Activated naive CD8-positive, alpha-beta T cell treated with anti-CD3 and anti-CD28 coated beads for 36 hours (primary cell): ENCODE data around the gene RPS15. TPM values are rescaled to one million over a fixed set of nuclear protein-coding genes. Genes with fewer than 3 reads are reported as not detected.
"Not testable (repeated sequence)": the region's sequence is repeated elsewhere in the genome, so short reads cannot be mapped to it uniquely, and the experiment has no call there.

Source experiments
- DNase-seq: peaks from one replicate; pipeline ENCODE4 v3.0.0; 2021
- H3K27ac Mint-ChIP-seq: one replicate; pipeline ENCODE4 v1.8.0; 2022; ENCODE audit warnings: mild to moderate bottlenecking, moderate library complexity, mixed read lengths
- H3K27me3 Mint-ChIP-seq: one replicate; pipeline ENCODE4 v1.8.0; 2022; ENCODE audit warnings: mild to moderate bottlenecking, mixed read lengths
- H3K36me3 Mint-ChIP-seq: one replicate; pipeline ENCODE4 v1.8.0; 2021; ENCODE audit warnings: mild to moderate bottlenecking, mixed read lengths
- H3K4me1 Mint-ChIP-seq: one replicate; pipeline ENCODE4 v1.8.0; 2021; ENCODE audit warnings: mixed read lengths
- H3K4me3 Mint-ChIP-seq: one replicate; pipeline ENCODE4 v1.8.0; 2022; ENCODE audit warnings: mild to moderate bottlenecking, moderate library complexity, mixed read lengths
- H3K9me3 Mint-ChIP-seq: one replicate; pipeline ENCODE4 v1.8.0; 2022; ENCODE audit warnings: mixed read lengths
- total RNA-seq, 2 experiments: library from RNA; stranded (reverse); gene quantifications; one replicate each; pipeline ENCODE4 v1.2.3, GENCODE V29; 2021

RPS15 gene
- total RNA-seq, 2 experiments from 2014 or later, result 1,472 to 1,524 TPM

- Mint-ChIP-seq H3K27me3 (no peaks in the 10 kb centered on the region), H3K4me3 (no peak overlapping the region), H3K36me3 (peaks cover 11% of the 10 kb centered on the region), H3K4me1 (peaks cover 7% of the 10 kb centered on the region), H3K9me3 (no peaks in the 10 kb centered on the region), H3K27ac (no peak overlapping the region)
- DNase-seq, result no peak
Measured at GRCh38 chr19:1434040-1434366, 4.2 kb upstream of the RPS15 start.

GRCh38 chr19:1434577-1435060 lies 3.6 kb upstream of the RPS15 start:
- Mint-ChIP-seq H3K4me1 (peaks cover 10% of the 10 kb centered on the region), H3K27me3 (no peaks in the 10 kb centered on the region), H3K4me3 (no peak overlapping the region), H3K27ac (no peak overlapping the region), H3K36me3 (peaks cover 17% of the 10 kb centered on the region), H3K9me3 (no peaks in the 10 kb centered on the region)
- no peak for DNase-seq

GRCh38 chr19:1435378-1435989 lies 2.7 kb upstream of the RPS15 start:
- Mint-ChIP-seq H3K27ac (no peak overlapping the region), H3K4me1 (peaks cover 17% of the 10 kb centered on the region), H3K27me3 (no peaks in the 10 kb centered on the region), H3K36me3 (peaks cover 26% of the 10 kb centered on the region), H3K4me3 (no peak overlapping the region), H3K9me3 (no peaks in the 10 kb centered on the region)
- no peak for DNase-seq

- H3K27ac Mint-ChIP-seq, result peak overlapping the region; percentile 38
- no peak for DNase-seq
- H3K9me3 Mint-ChIP-seq, result no peaks in the 10 kb centered on the region
- H3K27me3 Mint-ChIP-seq, result no peaks in the 10 kb centered on the region
- H3K4me1 Mint-ChIP-seq, result peaks cover 24% of the 10 kb centered on the region
- H3K36me3 Mint-ChIP-seq, result peaks cover 47% of the 10 kb centered on the region
- peak overlapping the region; percentile 99 for H3K4me3 Mint-ChIP-seq
Measured at GRCh38 chr19:1437609-1438008, 587 bp upstream of the RPS15 start.

GRCh38 chr19:1438933-1439354 lies 748 bp downstream of the RPS15 start:
- Mint-ChIP-seq H3K9me3 (no peaks in the 10 kb centered on the region), H3K36me3 (peaks cover 49% of the 10 kb centered on the region), H3K4me1 (peaks cover 27% of the 10 kb centered on the region), H3K27ac (peak overlapping the region; percentile 88), H3K4me3 (peak overlapping the region; percentile 99), H3K27me3 (no peaks in the 10 kb centered on the region)
- no peak for DNase-seq

GRCh38 chr19:1439525-1440417 lies 1.6 kb downstream of the RPS15 start:
- peak overlapping the region; percentile 88 for H3K27ac Mint-ChIP-seq
- H3K9me3 Mint-ChIP-seq, H3K27me3 Mint-ChIP-seq, DNase-seq: not testable (repeated sequence)
- H3K4me3 Mint-ChIP-seq, result peak overlapping the region; percentile 99
- H3K4me1 Mint-ChIP-seq, result peaks cover 29% of the 10 kb centered on the region
- H3K36me3 Mint-ChIP-seq, result peaks cover 49% of the 10 kb centered on the region

DNA sequence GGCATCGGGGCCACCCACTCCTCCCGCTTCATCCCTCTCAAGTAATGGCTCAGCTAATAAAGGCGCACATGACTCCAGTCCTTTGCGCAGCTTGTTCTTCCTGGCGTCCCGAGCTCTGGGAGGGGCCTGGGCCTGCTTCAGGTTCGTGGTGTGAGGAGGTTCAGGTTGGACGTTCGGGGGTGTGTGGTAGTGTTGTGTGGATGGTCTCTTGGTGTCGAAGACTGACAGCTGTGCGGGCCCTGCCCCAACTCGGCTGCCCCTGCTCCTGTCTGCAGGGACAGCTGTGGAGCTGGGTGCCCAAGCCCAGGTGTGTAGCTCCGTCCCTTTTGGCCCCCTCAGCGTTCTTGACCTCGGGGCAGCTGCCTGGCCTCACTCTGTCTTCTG lies 2.2 kb downstream of the RPS15 start:
- Mint-ChIP-seq H3K36me3 (peaks cover 47% of the 10 kb centered on the region), H3K4me3 (peak overlapping the region; percentile 99), H3K27ac (peak overlapping the region; percentile 65), H3K4me1 (peaks cover 33% of the 10 kb centered on the region), H3K9me3 (no peaks in the 10 kb centered on the region), H3K27me3 (no peaks in the 10 kb centered on the region)
- DNase-seq, result no peak

DNA sequence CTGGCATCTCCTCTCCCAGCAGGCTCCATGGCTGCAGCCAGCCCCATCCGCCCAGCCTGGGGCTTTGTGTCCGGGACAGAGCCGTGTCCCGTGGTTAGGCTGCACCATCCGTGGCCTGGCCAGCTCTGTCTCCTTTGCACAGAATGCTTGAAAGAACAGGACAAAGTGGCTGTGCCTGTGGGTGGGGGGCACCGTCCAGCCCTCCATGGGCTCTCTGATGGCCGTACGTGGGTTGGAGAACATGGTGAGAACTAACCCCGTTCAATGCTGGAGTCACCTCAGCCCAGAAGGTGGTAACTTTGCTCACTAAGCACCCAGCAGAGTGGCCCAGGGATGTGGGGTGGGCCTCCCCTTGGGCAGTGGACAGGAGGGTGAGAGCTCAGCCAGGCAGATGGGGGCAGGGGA lies 2.8 kb downstream of the RPS15 start:
- peaks cover 46% of the 10 kb centered on the region for H3K36me3 Mint-ChIP-seq
- peaks cover 33% of the 10 kb centered on the region for H3K4me1 Mint-ChIP-seq
- no peaks in the 10 kb centered on the region for H3K9me3 Mint-ChIP-seq
- peak overlapping the region; percentile 65 for H3K27ac Mint-ChIP-seq
- peak overlapping the region; percentile 99 for H3K4me3 Mint-ChIP-seq
- no peaks in the 10 kb centered on the region for H3K27me3 Mint-ChIP-seq
- no peak for DNase-seq

GRCh38 chr19:1441677-1442438 lies 3.7 kb downstream of the RPS15 start:
- peaks cover 46% of the 10 kb centered on the region for H3K36me3 Mint-ChIP-seq
- H3K9me3 Mint-ChIP-seq, result no peaks in the 10 kb centered on the region
- H3K27me3 Mint-ChIP-seq, result peaks cover 3% of the 10 kb centered on the region
- no peak for DNase-seq
- peaks cover 33% of the 10 kb centered on the region for H3K4me1 Mint-ChIP-seq
- H3K4me3 Mint-ChIP-seq, result peak overlapping the region; percentile 37
- H3K27ac Mint-ChIP-seq, result peak overlapping the region; percentile 46

DNA sequence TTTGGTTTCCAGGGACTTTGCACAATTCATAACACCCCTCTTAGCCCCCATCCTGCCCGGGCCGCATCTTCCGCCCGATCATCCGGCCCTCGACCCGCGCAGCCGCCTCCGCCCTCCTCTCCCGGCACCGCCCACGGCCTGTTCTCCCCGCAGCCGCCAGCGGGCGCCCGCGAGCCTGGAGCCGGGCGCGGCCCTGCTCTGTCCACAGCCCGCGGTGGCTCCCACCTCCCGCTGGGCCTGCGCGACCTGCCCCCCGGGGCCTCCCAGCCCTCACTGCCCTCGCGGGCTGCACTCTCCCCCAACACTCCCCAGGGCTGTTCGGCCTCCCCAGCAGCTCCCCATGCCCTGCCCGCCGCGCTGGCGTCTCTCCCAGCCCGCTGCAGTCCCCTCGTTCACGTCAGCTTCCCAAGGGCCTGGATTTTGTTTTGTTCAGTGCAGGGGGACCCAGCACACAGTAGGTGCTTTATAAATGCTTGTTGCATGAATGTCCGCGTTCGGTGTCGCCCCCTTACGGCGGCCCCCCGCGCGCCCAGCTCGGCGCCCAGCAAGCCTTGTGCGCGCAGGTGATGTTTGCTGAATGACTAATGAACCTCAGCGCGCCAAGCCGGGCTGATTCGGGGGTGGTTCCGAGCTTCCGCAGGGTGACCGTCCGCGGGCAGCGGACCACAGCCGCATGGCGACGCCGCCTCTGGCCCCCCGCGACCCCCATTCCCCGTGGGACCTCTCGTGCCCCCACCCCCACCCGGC lies 7.2 kb downstream of the RPS15 start:
- Mint-ChIP-seq H3K27ac (no peak overlapping the region), H3K4me3 (peak overlapping the region; percentile 45), H3K27me3 (peaks cover 33% of the 10 kb centered on the region), H3K9me3 (no peaks in the 10 kb centered on the region), H3K4me1 (peaks cover 21% of the 10 kb centered on the region), H3K36me3 (peaks cover 25% of the 10 kb centered on the region)
- peak; percentile 88 for DNase-seq

DNA sequence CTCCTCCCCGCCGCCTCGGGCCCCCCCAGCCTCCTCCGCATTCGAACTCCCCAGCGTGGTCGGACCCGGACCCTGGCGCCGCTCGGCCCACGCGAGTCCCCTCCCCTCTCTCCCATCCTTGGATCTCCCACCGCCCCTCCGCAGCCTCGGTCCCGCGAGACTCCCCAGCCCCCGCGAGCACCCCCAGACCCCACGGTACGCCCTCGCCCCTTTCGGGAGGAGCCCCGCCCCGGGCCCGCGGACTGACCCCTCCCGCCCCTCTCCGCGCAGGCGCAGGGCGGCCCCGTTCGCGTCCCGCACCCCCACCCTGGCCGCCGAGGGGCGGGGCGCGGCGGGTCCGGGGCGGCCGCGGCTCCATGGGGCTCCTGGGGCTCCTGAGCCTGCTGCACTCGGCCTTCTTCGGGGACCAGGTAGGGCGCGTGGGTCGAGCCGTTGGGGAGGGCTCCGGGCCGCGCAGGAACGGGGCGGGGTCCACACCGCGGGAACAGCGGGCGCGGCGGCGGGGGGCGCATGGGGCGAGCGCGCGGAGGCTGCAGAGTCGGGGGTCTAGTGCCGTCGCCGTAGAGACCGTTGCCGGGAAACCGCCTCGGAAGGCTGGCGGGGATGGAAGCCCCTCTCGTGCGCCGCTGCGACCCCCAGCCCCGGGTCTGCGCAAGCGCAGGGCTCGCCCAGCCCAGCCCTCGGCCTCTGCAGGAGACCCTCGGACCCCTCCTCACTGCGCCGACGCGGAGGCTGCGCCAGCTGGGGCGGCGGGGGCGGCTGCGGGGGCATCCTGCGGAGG lies 7.9 kb downstream of the RPS15 start:
- no peaks in the 10 kb centered on the region for H3K9me3 Mint-ChIP-seq
- peaks cover 41% of the 10 kb centered on the region for H3K27me3 Mint-ChIP-seq
- peaks cover 17% of the 10 kb centered on the region for H3K36me3 Mint-ChIP-seq
- no peak overlapping the region for H3K4me3 Mint-ChIP-seq
- peaks cover 20% of the 10 kb centered on the region for H3K4me1 Mint-ChIP-seq
- DNase-seq, result peak; percentile 43
- H3K27ac Mint-ChIP-seq, result no peak overlapping the region

GRCh38 chr19:1446713-1447481 lies 8.7 kb downstream of the RPS15 start:
- Mint-ChIP-seq H3K27ac (no peak overlapping the region), H3K9me3 (no peaks in the 10 kb centered on the region), H3K27me3 (peaks cover 48% of the 10 kb centered on the region), H3K4me3 (no peak overlapping the region), H3K4me1 (peaks cover 18% of the 10 kb centered on the region), H3K36me3 (peaks cover 9% of the 10 kb centered on the region)
- no peak for DNase-seq

GRCh38 chr19:1447504-1447903 lies 9.3 kb downstream of the RPS15 start:
- Mint-ChIP-seq H3K4me1 (peaks cover 14% of the 10 kb centered on the region), H3K27me3 (peaks cover 54% of the 10 kb centered on the region), H3K4me3 (no peak overlapping the region), H3K9me3 (no peaks in the 10 kb centered on the region), H3K36me3 (peaks cover 3% of the 10 kb centered on the region), H3K27ac (no peak overlapping the region)
- no peak for DNase-seq
